ENCODE measurements around the gene SETD3.

- TF ChIP-seq CTCF (conservative IDR thresholded peaks at IDR 0.05; ENCODE audit: low read depth, low read length): no peak
- TF ChIP-seq EZH2 (IDR thresholded peaks at IDR 0.05; ENCODE audit: low read length, unreplicated experiment): no peak
Measured at GRCh38 chr14:99475660-99476059, 5.0 kb downstream of the SETD3 start.
